WTC11 (cell line): ENCODE data around the gene TNS3.

Source experiments
- ATF1 ChIP-seq: sonication (generic); formaldehyde crosslinking; IDR thresholded peaks from 2 replicates; pipeline ENCODE4 v1.8.1; 2023; ENCODE audit warnings: mild to moderate bottlenecking, moderate library complexity, missing genetic modification reagents
- ATF2 ChIP-seq: sonication (generic); formaldehyde crosslinking; IDR thresholded peaks from 2 replicates; pipeline ENCODE4 v1.8.1; 2022; ENCODE audit warnings: low read depth, missing genetic modification reagents, borderline replicate concordance
- TCF7 ChIP-seq: sonication (generic); formaldehyde crosslinking; IDR thresholded peaks from 2 replicates; pipeline ENCODE4 v1.8.0; 2022; ENCODE audit warnings: mild to moderate bottlenecking, low read depth, missing genetic modification reagents, moderate library complexity
- ZBTB21 ChIP-seq: sonication (generic); formaldehyde crosslinking; IDR thresholded peaks from 2 replicates; pipeline ENCODE4 v1.8.1; 2023; ENCODE audit warnings: mild to moderate bottlenecking, missing genetic modification reagents, borderline replicate concordance

- TF ChIP-seq TCF7 (CRISPR knock-in tag) (no peak), ATF2 (no peak), ZBTB21 (CRISPR knock-in tag) (no peak), ATF1 (CRISPR knock-in tag) (no peak)
These were observed 202.1 kb downstream of the TNS3 start for GRCh38 chr7:47379629-47380324.
